Right lobe of liver (tissue), 6 donors: ENCODE data around the gene SLC9A4. TPM values are rescaled to one million over a fixed set of nuclear protein-coding genes. Genes with fewer than 3 reads are reported as not detected.

Experiments used
- ATAC-seq, 4 donors: fragments of 200-7000 bp; cut with Tn5 transposase; one replicate each; pipeline ENCODE4 v1.9.1; 2020; ENCODE audit warnings: mild to moderate bottlenecking in 4 of 4, moderate library complexity in 4 of 4
- DNase-seq, 3 donors: peaks; one replicate each; pipeline ENCODE4 v3.0.0-alpha.2; 2020
- H3K27ac ChIP-seq, 3 donors: fragments of 200-600 bp; one replicate each; pipeline ENCODE4 v1.8.0; 2022
- H3K27me3 ChIP-seq, 2 donors: fragments of 200-600 bp; one replicate each; pipeline ENCODE4 v1.8.0; 2022
- H3K36me3 ChIP-seq, 4 donors: fragments of 200-600 bp; sonication (generic) in 1 of 4; one replicate each; pipeline versions ENCODE4 v1.5.1 to v1.8.0; 2017 to 2022; ENCODE audit warnings: control low read depth in 1 of 4
- H3K4me1 ChIP-seq, 4 donors: fragments of 200-600 bp; sonication (generic) in 1 of 4; one replicate each; pipeline versions ENCODE4 v1.5.1 to v1.8.0; 2017 to 2022; ENCODE audit warnings: control low read depth in 1 of 4
- H3K4me3 ChIP-seq, 3 donors: fragments of 200-600 bp; one replicate each; pipeline ENCODE4 v1.8.0; 2022
- H3K9me3 ChIP-seq, 4 donors: fragments of 200-600 bp; sonication (generic) in 1 of 4; one replicate each; pipeline versions ENCODE4 v1.5.1 to v1.8.0; 2017 to 2022; ENCODE audit warnings: control low read depth in 1 of 4
- POLR2A ChIP-seq: fragments of 450-650 bp; IDR thresholded peaks from one replicate; pipeline ENCODE4 v1.6.1; 2017; ENCODE audit warnings: antibody characterized with exemption, mild to moderate bottlenecking
- WGBS: methylation state at CpG from one replicate; pipeline ENCODE4 v1.1.6; 2018; ENCODE audit warnings: low coverage, low lambda C conversion rate; ENCODE audit not compliant: insufficient coverage; ENCODE audit errors: missing lambda C conversion rate; 5-methylcytosine and 5-hydroxymethylcytosine counted together
- intact Hi-C, 2 donors: fragments of 100-400 bp; cut with DNase I; formaldehyde crosslinking; loops; one replicate each; pipeline versions ENCODE4 v1.11.2 to v1.14.1; 2022
- total RNA-seq, 6 experiments: library from RNA; depleted of rRNA in 2 of 6; stranded (reverse); fragments of >200 nt in 2 of 6; fragmentation: NEBNext Ultra II Directional in 3 of 6; extraction: Animal tissue kit (Norgen Biotek cat#: 25700) in 3 of 6; gene quantifications; one replicate each; pipeline versions ENCODE4 v1.1.0 to v1.2.4, GENCODE V29; 2016 to 2023
- TF ChIP-seq, protein P1 (sequence below), 4 donors: fragments of 200-600 bp in 3 of 4; fragments of 450-650 bp in 1 of 4; IDR thresholded peaks; one replicate each; pipeline versions ENCODE4 v1.5.1 to v1.8.0; 2016 to 2022; ENCODE audit warnings: antibody characterized with exemption in 4 of 4, mild to moderate bottlenecking in 2 of 4
- donor health status: DM: no; HTN: yes; CAD: no.
- donor health status: DM: no; HTN: no; CAD: no.
- donor health status: DM: no; HTN: no; CAD: no.
- donor health status: DM: no; HTN: yes; CAD: no.
- donor health status: DM: no; HTN: yes; CAD: no.

Gene SLC9A4
- total RNA-seq, 6 experiments from 2014 or later = not detected

DNA sequence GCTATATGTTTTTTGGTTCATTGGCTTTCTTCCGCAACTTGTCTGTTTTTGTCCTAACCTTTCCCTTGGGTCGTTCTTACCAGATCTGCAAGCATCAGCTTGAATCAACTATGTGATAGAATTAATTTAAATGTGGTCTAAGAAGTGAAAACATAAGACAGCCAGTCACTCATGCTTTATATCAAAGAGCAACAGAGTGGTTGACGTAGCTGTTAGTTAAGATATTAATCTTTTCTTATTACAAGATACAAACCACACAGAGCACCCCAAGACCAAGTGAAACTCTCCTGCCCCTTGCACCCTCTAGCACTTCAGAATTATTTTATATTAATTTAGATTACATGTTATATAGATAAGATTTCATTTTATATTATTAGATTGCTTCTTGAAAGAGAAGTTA is 34.9 kb upstream of the SLC9A4 start:
- Histone ChIP-seq H3K4me1 (no peaks in the 10 kb centered on the region), H3K27ac (no peak overlapping the region), H3K36me3 (no peaks in the 10 kb centered on the region), H3K4me3 (no peak overlapping the region), H3K27me3 (no peaks in the 10 kb centered on the region), H3K9me3 (no peaks in the 10 kb centered on the region)
- ATAC-seq = no peak
- DNase-seq = no peak
- intact Hi-C loops = no loop called here
- no peak for TF ChIP-seq POLR2A
- TF ChIP-seq, protein P1, sequence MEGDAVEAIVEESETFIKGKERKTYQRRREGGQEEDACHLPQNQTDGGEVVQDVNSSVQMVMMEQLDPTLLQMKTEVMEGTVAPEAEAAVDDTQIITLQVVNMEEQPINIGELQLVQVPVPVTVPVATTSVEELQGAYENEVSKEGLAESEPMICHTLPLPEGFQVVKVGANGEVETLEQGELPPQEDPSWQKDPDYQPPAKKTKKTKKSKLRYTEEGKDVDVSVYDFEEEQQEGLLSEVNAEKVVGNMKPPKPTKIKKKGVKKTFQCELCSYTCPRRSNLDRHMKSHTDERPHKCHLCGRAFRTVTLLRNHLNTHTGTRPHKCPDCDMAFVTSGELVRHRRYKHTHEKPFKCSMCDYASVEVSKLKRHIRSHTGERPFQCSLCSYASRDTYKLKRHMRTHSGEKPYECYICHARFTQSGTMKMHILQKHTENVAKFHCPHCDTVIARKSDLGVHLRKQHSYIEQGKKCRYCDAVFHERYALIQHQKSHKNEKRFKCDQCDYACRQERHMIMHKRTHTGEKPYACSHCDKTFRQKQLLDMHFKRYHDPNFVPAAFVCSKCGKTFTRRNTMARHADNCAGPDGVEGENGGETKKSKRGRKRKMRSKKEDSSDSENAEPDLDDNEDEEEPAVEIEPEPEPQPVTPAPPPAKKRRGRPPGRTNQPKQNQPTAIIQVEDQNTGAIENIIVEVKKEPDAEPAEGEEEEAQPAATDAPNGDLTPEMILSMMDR (IDR thresholded peaks at IDR 0.05) = no peak
- 63% methylated on average over 3 of the region's 3 CpGs for WGBS

DNA sequence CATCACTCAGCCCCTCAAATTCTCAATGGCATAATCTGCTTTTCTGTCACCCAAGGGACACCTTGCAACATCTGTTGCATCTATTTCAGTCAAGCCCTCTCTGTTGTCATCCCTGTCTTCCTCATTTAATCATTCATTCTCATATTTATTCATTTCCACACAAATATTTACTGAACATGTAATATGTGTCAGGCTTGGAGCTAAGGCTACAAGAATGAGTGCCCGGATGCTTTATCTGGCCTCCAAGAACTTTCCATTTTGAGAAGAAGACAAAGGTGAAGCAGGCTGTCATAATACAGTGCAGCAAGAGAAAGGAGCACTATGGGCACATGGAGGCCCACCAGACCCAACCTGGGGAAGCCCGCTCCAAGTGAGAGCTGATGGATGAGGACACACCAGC is 34.4 kb upstream of the SLC9A4 start:
- Histone ChIP-seq H3K36me3 (no peaks in the 10 kb centered on the region), H3K4me3 (no peak overlapping the region), H3K9me3 (no peaks in the 10 kb centered on the region), H3K27ac (no peak overlapping the region), H3K27me3 (no peaks in the 10 kb centered on the region), H3K4me1 (no peaks in the 10 kb centered on the region)
- DNase-seq = no peak
- intact Hi-C loops = no loop called here
- WGBS = 91% methylated on average over 2 of the region's 2 CpGs
- no peak for TF ChIP-seq POLR2A
- TF ChIP-seq, protein P1 (IDR thresholded peaks at IDR 0.05) = no peak
- no peak for ATAC-seq

DNA sequence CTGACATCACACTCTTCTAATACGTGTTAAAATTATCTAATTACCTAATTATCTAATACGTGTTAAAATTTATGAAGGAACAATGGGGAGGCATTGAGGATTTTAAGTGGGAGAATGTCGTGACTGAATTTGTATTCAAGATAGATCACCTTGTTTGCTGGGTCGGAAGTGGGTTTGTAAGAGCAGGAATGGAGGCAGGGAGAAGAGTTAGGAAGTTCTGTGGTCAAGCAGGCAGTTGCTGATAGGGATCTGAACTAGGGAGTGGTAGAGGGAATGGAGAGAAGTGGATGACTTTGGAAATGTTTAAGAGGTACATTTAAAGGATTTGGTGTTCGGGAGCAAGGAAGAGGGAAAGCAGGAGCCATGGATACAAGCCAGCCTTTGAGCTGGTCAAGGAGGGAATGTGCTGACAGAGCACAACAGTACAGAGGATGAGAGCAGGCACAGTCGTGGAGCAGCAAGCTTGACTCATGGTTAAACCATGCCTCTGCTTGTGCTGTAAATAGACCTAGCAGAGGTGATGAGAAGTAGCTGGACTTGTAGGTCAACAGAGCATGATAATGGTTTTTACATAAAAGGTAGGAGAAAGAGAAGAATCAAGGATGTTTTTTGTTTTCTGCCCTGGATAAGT is 33.8 kb upstream of the SLC9A4 start:
- TF ChIP-seq, protein P1 (IDR thresholded peaks at IDR 0.05) = no peak
- TF ChIP-seq POLR2A = no peak
- intact Hi-C loops = no loop called here
- ATAC-seq (peak in 3 of 4 donors; percentile 26 to 47 (median 42)), DNase-seq (no peak)
- no peak overlapping the region for H3K27ac ChIP-seq
- no peaks in the 10 kb centered on the region for H3K36me3 ChIP-seq
- H3K4me3 ChIP-seq = no peak overlapping the region
- H3K9me3 ChIP-seq = no peaks in the 10 kb centered on the region
- 35% methylated on average over 6 of the region's 6 CpGs for WGBS
- H3K27me3 ChIP-seq = no peaks in the 10 kb centered on the region
- no peaks in the 10 kb centered on the region for H3K4me1 ChIP-seq

DNA sequence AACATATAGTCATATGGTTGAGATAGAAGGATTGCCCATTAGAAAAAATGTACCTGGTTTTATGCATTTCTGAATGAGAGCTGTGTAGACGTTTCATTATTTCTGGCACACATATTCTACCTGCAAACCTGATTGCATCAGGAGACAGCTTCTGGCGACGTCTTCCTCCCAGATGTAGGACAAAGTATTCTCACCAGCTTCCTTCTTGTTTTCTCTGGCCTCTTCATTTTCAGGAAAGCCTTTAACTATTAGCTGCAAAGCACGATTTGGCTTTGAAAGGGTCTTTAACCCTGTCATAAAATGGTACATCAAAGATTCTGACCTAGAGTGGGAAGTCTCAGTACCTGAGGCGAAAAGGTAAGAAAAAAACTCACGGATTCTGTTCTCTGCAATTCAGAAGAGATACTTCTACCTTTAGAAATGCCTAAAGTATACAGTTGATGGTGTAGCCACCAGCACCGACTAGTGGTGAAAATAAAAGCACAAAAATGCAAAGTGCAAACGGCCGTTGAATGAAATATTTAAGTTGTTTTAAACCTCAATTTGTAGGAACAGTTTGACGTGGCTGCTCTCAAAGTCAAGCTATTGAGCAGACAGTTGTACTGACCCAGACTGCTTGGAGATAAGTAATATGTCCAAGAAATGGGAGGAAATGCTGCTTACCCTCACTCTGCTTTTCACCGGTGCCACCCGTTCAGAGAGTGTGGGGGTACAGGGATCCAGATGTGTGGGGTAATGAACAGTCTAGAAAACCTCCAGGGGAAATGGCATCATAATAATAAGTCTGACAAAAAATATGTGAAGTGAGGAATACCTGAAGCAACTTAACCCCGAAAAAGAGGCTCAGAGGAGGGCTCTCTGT is 29.8 kb upstream of the SLC9A4 start:
- DNase-seq = no peak
- Histone ChIP-seq H3K27me3 (no peaks in the 10 kb centered on the region), H3K36me3 (no peaks in the 10 kb centered on the region), H3K4me3 (no peak overlapping the region), H3K9me3 (no peaks in the 10 kb centered on the region), H3K27ac (no peak overlapping the region), H3K4me1 (no peaks in the 10 kb centered on the region)
- intact Hi-C loops = loop anchor here in 1 of 2 donors (10.0 kb wide), 1 partner anchor 198 kb away; no protein-coding TSS in a partner anchor
- ATAC-seq = peak; percentile 76 to 84 (median 80)
- no peak for TF ChIP-seq POLR2A
- TF ChIP-seq, protein P1 (IDR thresholded peaks at IDR 0.05) = peak; percentile 71 to 78 (median 75)
- 18% methylated on average over 13 of the region's 13 CpGs for WGBS
